SK-N-SH (cell line): ENCODE results near the gene ATN1.

Source experiments
- EP300 ChIP-seq, 2 experiments: IDR thresholded peaks; 2 replicates each; pipeline versions ENCODE4 v1.4.0 to v1.6.1; 2012; ENCODE audit warnings: borderline replicate concordance in 1 of 2, low read depth in 1 of 2, low read length in 1 of 2
- MXI1 ChIP-seq: IDR thresholded peaks from 2 replicates; pipeline ENCODE4 v1.6.1; 2012; ENCODE audit warnings: mild to moderate bottlenecking, low read depth, low read length, improper control_type of control experiment
- TF ChIP-seq, protein P1 (sequence below): fragments of 150-350 bp; IDR thresholded peaks from 2 replicates; pipeline ENCODE4 v1.6.1; 2016; ENCODE audit warnings: mild to moderate bottlenecking, low read depth, low read length
- TF ChIP-seq, protein P2 (sequence below): fragments of 200-600 bp; sonication (generic); IDR thresholded peaks from 2 replicates; pipeline ENCODE4 v1.6.1; 2017; ENCODE audit warnings: antibody characterized with exemption, mild to moderate bottlenecking, moderate library complexity
- TF ChIP-seq, protein P3 (sequence below): IDR thresholded peaks from 2 replicates; pipeline ENCODE4 v1.4.0; 2012; ENCODE audit warnings: low read depth
- TF ChIP-seq, protein P4 (sequence below): IDR thresholded peaks from 2 replicates; pipeline ENCODE4 v1.6.1; 2012; ENCODE audit warnings: mild to moderate bottlenecking, low read depth, low read length, moderate library complexity

DNA sequence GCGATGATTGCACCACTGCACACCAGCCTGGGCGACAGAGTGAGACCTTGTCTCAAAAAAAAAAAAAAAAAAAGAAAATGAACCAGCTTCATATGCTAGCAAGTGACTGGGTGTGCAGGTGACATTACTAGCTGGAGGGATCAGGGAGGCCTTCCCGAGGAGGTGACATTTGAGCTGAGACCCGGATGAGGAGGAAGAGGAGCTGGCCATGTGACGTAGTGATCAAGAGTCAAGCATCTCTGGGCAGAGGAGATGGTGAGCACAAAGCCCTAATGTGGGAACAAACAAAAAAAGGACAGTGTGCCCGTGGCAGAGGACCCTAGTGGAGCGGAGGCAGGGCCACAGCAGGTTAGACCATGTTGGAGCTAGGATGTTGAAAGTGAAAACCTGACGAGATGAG is 19.9 kb downstream of the ATN1 start:
- TF ChIP-seq, protein P1, sequence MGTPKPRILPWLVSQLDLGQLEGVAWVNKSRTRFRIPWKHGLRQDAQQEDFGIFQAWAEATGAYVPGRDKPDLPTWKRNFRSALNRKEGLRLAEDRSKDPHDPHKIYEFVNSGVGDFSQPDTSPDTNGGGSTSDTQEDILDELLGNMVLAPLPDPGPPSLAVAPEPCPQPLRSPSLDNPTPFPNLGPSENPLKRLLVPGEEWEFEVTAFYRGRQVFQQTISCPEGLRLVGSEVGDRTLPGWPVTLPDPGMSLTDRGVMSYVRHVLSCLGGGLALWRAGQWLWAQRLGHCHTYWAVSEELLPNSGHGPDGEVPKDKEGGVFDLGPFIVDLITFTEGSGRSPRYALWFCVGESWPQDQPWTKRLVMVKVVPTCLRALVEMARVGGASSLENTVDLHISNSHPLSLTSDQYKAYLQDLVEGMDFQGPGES: no peak
- TF ChIP-seq, protein P2, sequence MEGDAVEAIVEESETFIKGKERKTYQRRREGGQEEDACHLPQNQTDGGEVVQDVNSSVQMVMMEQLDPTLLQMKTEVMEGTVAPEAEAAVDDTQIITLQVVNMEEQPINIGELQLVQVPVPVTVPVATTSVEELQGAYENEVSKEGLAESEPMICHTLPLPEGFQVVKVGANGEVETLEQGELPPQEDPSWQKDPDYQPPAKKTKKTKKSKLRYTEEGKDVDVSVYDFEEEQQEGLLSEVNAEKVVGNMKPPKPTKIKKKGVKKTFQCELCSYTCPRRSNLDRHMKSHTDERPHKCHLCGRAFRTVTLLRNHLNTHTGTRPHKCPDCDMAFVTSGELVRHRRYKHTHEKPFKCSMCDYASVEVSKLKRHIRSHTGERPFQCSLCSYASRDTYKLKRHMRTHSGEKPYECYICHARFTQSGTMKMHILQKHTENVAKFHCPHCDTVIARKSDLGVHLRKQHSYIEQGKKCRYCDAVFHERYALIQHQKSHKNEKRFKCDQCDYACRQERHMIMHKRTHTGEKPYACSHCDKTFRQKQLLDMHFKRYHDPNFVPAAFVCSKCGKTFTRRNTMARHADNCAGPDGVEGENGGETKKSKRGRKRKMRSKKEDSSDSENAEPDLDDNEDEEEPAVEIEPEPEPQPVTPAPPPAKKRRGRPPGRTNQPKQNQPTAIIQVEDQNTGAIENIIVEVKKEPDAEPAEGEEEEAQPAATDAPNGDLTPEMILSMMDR: no peak
- TF ChIP-seq MXI1: no peak
- TF ChIP-seq, protein P3, sequence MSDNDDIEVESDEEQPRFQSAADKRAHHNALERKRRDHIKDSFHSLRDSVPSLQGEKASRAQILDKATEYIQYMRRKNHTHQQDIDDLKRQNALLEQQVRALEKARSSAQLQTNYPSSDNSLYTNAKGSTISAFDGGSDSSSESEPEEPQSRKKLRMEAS: no peak
- TF ChIP-seq, protein P4, sequence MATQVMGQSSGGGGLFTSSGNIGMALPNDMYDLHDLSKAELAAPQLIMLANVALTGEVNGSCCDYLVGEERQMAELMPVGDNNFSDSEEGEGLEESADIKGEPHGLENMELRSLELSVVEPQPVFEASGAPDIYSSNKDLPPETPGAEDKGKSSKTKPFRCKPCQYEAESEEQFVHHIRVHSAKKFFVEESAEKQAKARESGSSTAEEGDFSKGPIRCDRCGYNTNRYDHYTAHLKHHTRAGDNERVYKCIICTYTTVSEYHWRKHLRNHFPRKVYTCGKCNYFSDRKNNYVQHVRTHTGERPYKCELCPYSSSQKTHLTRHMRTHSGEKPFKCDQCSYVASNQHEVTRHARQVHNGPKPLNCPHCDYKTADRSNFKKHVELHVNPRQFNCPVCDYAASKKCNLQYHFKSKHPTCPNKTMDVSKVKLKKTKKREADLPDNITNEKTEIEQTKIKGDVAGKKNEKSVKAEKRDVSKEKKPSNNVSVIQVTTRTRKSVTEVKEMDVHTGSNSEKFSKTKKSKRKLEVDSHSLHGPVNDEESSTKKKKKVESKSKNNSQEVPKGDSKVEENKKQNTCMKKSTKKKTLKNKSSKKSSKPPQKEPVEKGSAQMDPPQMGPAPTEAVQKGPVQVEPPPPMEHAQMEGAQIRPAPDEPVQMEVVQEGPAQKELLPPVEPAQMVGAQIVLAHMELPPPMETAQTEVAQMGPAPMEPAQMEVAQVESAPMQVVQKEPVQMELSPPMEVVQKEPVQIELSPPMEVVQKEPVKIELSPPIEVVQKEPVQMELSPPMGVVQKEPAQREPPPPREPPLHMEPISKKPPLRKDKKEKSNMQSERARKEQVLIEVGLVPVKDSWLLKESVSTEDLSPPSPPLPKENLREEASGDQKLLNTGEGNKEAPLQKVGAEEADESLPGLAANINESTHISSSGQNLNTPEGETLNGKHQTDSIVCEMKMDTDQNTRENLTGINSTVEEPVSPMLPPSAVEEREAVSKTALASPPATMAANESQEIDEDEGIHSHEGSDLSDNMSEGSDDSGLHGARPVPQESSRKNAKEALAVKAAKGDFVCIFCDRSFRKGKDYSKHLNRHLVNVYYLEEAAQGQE: no peak
- TF ChIP-seq EP300 (IDR thresholded peaks at IDR 0.05; ENCODE audit: borderline replicate concordance in 1 of 2, low read depth in 1 of 2, low read length in 1 of 2): no peak
